Measurements from ENCODE around the gene ARHGAP6. TPM values are rescaled to one million over a fixed set of nuclear protein-coding genes. Genes with fewer than 3 reads are reported as not detected.

The ARHGAP6 gene
- total and polyA plus RNA-seq, 2 donors (not counting 3 experiments of a cell fraction or from before 2014, with no cell fraction given), result 0.69 to 0.83 TPM

GRCh38 chrX:11349020-11349419, 316.7 kb downstream of the ARHGAP6 start:
- H3K9me3 ChIP-seq (replicated peaks; ENCODE audit: control insufficient read depth, insufficient read depth, low read length), result no peaks in the 10 kb centered on the region
- no peak for TF ChIP-seq GATA2 (IDR thresholded peaks at IDR 0.05; ENCODE audit: insufficient read depth, insufficient read length, low read depth, low read length)
- no peak for TF ChIP-seq POLR2A (IDR thresholded peaks at IDR 0.05; ENCODE audit: low read depth, low read length)
- TF ChIP-seq EZH2 (IDR thresholded peaks at IDR 0.05; ENCODE audit: borderline replicate concordance, low read depth, low read length, severe bottlenecking), result no peak
- no peak for TF ChIP-seq MYC (IDR thresholded peaks at IDR 0.05; ENCODE audit: low read depth, low read length)
- no peak for TF ChIP-seq FOS (IDR thresholded peaks at IDR 0.05; ENCODE audit: borderline replicate concordance, insufficient read depth, low read length)
- TF ChIP-seq JUN (IDR thresholded peaks at IDR 0.05; ENCODE audit: borderline replicate concordance, insufficient read depth, insufficient read length, low read depth), result no peak
- no peak for TF ChIP-seq POLR2AphosphoS5 (IDR thresholded peaks at IDR 0.05; ENCODE audit: insufficient read depth, low read depth, low read length)
- TF ChIP-seq MAX (IDR thresholded peaks at IDR 0.05; ENCODE audit: insufficient read depth, insufficient read length), result no peak
- no peak for TF ChIP-seq CTCF (IDR thresholded peaks at IDR 0.05; ENCODE audit: extremely low read depth in 1 of 2, insufficient read depth in 1 of 2, low read depth in 1 of 2, low read length in 2 of 2)
- ChIA-PET CTCF (no interaction called here), POLR2A (no interaction called here)
- H3K4me1 ChIP-seq (ENCODE audit: control insufficient read depth, extremely low read depth, insufficient read depth, low read length), result peaks cover 3% of the 10 kb centered on the region
- no peaks in the 10 kb centered on the region for H4K20me1 ChIP-seq (replicated peaks; ENCODE audit: control insufficient read depth, extremely low read depth, insufficient read depth, low read length)
- no peaks in the 10 kb centered on the region for H3K79me2 ChIP-seq (ENCODE audit: control insufficient read depth, insufficient read depth, low read length)
- no peaks in the 10 kb centered on the region for H3K36me3 ChIP-seq (ENCODE audit: control insufficient read depth in 2 of 2, extremely low read depth in 1 of 2, insufficient read depth in 2 of 2, low read length in 2 of 2)
- H3K27me3 ChIP-seq (ENCODE audit: control insufficient read depth in 2 of 2, insufficient read depth in 2 of 2, low read length in 2 of 2), result no peaks in the 10 kb centered on the region
- no peak overlapping the region for H3K4me2 ChIP-seq (ENCODE audit: insufficient read depth, low read length)
- BruUV-seq (replicated peaks), result no TSS peak
- H2AFZ ChIP-seq (ENCODE audit: low read depth, low read length), result no peak overlapping the region
- DNase-seq (ENCODE audit: low read depth, low spot score) (no peak), FAIRE-seq (no peak)
- dilution Hi-C loops (cut with MboI; ENCODE audit: extremely low pct_ligation_motif_present, low sequenced_read_pairs), result no loop called here
- no peak overlapping the region for H3K9ac ChIP-seq (replicated peaks; ENCODE audit: extremely low read depth, insufficient read depth, low read length)
- H3K27ac ChIP-seq (ENCODE audit: insufficient read depth, low read depth, low read length), result no peak overlapping the region
- H3K9me1 ChIP-seq (replicated peaks; ENCODE audit: control insufficient read depth, extremely low read depth, insufficient read depth, low read length), result no peaks in the 10 kb centered on the region
- H3K4me3 ChIP-seq (replicated peaks in 1 of 3; ENCODE audit: insufficient read depth in 1 of 3, low read depth in 1 of 3, low read length in 3 of 3), result no peak overlapping the region
- intact Hi-C loops (cut with micrococcal nuclease), result no loop called here
